HG03039 (cell line): Measurements from ENCODE around the gene CLDN11.

ENCODE experiments used
- ATAC-seq: cut with Tn5 transposase; IDR thresholded peaks from one replicate; pipeline ENCODE4 v1.9.1; 2021; ENCODE audit warnings: mild to moderate bottlenecking, moderate library complexity; ENCODE audit not compliant: unreplicated experiment

CLDN11 gene

GRCh38 chr3:170426240-170426797, 7.7 kb downstream of the CLDN11 start:
- no peak for ATAC-seq

- no peak for ATAC-seq
Observed at GRCh38 chr3:170428095-170428494, 9.4 kb downstream of the CLDN11 start.

DNA sequence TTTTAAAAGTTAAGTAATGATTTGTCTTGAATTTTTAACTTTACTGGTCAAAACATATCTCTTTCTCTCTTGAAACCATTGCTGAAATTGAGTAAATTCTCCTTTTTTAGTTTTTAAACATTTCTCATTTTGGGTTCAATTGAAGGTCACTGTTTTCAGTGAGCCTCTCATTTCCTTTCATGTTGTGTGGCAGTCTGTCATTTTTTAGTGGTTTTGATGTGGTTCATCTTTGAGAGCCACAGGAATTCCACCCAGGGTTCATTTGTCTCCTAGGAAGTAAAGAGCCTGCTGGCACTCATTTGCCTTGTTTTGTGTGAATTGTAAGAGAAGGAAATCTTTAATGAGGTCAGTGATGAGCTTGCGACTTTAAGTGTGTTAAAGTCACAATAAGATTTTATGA, 10.4 kb downstream of the CLDN11 start:
- no peak for ATAC-seq

DNA sequence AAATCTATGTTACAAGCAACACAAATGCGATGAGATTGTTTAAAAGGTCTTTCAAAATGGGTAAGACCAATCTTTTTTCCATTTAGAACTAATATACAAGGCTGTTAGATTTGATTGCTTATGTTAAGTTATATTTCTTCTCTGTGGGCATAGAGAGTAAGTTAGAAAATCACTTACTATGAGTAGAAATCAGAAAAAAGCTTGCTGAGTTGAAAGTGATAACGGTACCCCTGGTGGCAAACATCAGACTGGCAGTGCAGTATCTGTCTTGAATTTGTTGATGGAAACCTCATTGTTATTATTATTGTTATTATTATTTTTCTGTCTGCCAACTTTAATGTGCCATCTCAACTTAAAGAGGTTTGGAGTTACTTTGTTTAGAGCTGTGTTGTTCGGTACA, 12.4 kb downstream of the CLDN11 start:
- ATAC-seq = no peak

- ATAC-seq = no peak
Observed at GRCh38 chr3:170432416-170432815, 13.7 kb downstream of the CLDN11 start.

- no peak for ATAC-seq
Observed at GRCh38 chr3:170436697-170437096, 18.0 kb downstream of the CLDN11 start.

DNA sequence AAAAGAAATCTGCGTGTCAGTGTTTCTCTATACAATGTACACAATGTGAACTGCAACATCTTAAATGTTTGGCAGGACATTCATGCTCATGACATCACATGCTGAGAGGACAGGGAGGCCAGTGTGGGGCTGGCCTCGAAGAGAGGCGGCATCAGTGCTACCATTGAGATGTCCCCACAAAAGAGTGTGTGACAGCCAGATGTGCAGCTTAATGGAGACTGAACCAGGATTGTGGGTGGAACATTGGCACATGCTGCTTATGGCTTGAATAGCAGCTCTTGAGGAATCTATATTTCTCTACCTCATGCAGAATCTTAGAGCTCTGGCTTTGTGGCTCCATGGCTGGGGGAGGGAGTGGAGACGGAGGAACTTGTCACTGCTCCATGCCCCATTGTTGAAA, 18.5 kb downstream of the CLDN11 start:
- ATAC-seq = no peak

- ATAC-seq = no peak
Observed at GRCh38 chr3:170437696-170438407, 19.2 kb downstream of the CLDN11 start.

- no peak for ATAC-seq
Observed at GRCh38 chr3:170438836-170439235, 20.2 kb downstream of the CLDN11 start.

- ATAC-seq = no peak
Observed at GRCh38 chr3:170440344-170440743, 21.7 kb downstream of the CLDN11 start.

- ATAC-seq = no peak
Observed at GRCh38 chr3:170441412-170441811, 22.7 kb downstream of the CLDN11 start.

DNA sequence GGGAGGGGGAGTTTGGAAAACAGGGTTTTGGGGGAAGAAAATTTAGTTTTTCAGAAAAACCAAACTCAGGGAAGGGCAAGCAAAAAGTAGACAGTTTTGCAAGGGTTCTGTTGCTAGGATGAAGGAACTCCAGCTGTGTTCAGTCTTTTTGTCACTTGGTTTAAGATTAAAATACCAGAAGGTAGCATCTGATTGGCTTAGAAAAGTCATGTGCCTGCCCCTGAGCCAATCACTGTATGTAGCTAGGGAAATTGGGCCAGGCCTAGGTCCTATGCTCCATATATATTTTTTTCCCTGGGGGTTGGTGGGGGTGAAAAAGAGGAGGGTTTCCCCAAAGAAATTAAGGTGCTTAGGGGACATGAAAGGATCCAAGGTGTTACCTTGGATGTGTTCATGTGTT, 24.3 kb downstream of the CLDN11 start:
- no peak for ATAC-seq

DNA sequence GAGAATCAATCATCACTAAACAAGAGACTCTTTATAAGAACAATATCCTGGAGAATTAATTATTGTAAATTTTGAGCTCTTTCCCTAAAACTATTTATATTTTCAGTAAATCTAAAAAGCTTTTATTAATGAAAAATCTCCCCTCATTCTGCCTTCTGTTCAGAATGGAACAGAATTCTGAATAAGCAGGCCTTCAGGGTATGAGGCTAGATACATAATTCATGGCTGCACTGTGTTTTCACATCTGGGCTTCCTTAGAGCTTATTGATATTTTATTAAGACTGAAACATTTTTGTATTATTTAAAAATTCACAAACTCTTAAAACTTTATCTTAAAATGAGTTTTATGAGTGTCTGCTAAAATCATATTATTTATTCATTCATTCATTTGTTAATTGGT, 24.8 kb downstream of the CLDN11 start:
- ATAC-seq = no peak

DNA sequence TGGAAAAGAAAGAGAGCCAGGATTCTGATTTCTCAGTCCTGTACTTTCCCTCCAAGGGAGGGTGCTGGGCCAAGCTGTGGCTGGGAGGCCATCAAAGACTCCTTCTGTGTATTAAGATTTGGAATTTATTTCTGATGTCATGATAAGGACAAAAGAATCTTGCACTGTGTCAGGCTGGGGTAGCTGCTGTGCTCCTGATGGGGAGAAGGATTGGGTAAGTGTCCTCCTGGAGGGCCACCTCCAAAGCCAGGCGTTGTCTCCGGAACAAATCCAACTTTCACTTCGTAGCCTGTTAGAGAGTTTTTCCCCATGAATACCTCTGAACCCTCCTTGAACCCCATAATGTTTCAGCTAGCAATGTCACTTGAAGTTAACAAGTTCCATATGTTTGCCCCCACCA, 29.9 kb downstream of the CLDN11 start:
- no peak for ATAC-seq

GRCh38 chr3:170450039-170450438, 31.4 kb downstream of the CLDN11 start:
- no peak for ATAC-seq

DNA sequence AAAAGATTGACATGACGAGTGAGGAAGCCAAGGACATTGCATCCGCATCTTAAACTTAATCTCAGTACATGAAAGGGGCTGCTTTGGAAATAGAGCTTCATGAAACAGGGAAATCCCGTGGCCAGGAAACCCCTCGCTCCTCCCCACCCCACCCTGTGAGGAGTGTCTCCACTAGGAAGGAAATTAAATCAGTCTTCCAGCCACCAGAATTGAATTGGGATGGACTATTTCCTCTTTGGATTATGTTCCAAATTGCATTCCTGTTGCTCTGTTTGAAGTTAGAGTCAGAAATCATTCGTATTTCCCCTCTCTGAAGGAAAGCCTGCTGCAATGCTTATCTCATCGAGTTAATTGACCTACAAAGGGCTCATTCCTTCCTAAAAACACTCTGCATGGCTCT, 35.8 kb downstream of the CLDN11 start:
- ATAC-seq = no peak

DNA sequence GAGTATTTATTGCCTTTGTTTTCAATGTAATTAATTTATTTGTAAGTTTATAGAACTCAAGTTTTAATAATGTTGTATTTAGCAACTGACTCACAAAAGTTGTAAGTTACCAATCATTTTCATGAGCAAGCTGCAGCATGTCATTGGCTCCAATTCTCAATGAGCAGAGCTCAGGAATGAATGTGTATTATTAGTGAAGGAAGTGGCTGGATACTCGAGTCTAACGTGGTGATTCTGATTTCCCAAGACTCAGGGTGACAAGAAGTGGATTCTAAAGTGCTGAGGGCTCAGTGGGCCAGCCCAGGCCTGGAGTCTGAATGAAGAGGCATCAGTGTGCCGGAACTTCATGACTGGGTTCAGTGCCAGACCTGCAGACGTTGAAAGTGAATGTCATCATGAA, 39.6 kb downstream of the CLDN11 start:
- no peak for ATAC-seq

DNA sequence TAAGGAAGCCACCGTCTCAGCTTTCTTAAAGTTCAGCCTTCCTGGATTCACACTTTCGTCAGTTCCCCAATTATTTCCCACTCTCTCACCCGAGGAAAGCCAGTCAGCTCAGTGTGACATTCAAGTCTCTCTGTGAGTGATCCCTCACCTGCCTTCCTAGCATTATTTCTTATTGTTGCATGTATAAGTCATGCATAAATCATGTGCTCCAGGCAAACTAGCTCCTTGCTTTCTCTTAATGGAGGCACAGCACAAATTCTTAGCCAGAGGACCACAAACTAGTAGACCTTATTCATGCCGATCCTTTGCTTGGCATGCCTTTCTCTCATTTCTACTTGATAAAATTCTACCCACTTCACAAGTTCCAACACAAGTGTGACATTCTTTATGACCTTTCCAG, 44.3 kb downstream of the CLDN11 start:
- ATAC-seq = no peak

DNA sequence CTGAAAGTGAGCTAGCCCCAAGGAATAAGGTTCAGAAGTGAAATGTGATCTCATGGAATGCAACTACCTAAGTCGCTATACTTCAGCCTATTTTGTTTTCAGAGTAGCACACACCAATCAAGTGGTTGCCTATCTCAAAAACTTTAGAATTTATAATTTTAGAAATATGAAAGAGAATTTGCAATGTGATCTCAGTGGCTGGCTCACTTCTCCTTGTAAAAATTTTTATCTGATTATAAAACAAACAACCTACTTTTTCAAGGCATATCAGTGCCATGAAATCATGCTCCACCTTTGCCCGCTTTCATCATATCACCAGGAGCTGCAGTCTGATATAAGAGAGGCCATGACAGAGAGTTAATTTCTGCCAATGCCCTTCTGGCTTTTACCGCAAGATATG, 47.3 kb downstream of the CLDN11 start:
- ATAC-seq = no peak

DNA sequence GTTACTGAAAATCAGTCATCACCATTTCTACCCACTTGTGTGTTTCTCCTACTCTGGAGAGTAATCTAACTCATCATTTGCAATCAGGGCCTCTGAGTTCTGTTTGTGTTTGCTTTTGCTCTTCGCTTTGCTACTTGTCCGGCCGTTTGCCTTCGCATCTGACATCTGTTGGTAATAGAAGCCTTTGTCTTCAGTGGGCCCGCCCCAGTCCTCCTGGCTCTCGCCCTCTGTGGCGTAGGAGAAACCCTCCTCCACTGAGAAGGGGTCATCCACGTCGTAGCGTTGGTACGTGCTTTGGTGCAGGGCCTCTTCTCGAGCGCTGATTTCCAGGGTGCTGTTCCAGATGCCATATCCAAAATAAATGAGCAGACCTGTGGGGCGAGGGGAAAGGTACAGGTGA, 48.3 kb downstream of the CLDN11 start:
- no peak for ATAC-seq

GRCh38 chr3:170467571-170468147, 49.0 kb downstream of the CLDN11 start:
- no peak for ATAC-seq

DNA sequence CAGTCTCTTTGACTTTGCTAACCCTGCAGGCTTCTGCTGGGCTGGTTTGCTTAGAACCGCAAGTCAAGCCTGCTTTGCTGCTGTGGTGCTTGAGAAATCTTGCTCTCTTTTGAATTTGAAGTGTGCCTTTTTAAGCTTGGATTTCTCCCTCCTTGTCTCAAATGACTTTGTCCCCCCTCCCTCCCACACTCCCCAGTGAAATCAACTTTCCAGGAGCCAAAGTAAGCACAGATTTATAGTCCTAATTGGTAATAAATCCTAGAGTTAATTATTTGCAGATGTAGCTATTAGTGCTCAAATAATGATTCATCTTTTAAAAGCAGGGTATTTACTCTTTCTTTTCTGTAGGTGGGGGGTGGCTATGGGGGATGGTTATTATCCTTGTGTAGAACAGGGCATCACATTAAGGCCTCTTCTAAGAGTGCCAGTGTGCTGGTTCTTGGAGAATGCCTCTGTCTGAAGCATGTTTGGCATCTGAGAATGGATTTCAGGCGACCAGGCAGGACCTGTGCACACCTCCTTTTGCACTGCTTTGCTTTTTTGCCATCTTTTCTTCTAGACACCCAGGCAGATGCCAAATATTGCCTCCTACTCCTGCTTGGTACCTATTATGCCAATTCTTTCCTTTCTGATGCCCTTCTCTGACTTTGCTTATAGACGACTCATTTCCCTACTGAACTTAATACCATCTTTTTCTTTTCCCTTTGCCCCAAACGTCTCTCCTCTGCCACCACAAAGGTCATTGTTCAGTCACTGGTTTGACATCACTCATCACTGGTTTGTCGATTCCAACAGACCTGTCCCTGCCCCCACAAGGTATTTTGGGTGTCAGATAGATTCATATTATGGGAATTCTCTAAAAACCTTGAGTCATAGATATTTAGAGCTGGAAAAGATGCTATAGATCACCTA, 50.7 kb downstream of the CLDN11 start:
- no peak for ATAC-seq
